T-helper 2 cell treated with Interferon-gamma antibody and Interleukin-4, amounts not matched to agents 5 μg/mL and 100 μg/mL, for 36 hours (primary cell): ENCODE data around the gene WASF2.
A peak's percentile ranks its signal among the peaks of the same experiment; 100 is the strongest.
"Not testable (repeated sequence)": the region's sequence is repeated elsewhere in the genome, so short reads cannot be mapped to it uniquely, and the experiment has no call there.

ENCODE experiments used
- DNase-seq: peaks from one replicate; pipeline ENCODE4 v3.0.0; 2021; ENCODE audit warnings: low spot score
- H3K27ac Mint-ChIP-seq: one replicate; pipeline ENCODE4 v1.8.0; 2021; ENCODE audit warnings: mild to moderate bottlenecking, mixed read lengths
- H3K27me3 Mint-ChIP-seq: one replicate; pipeline ENCODE4 v1.8.0; 2021; ENCODE audit warnings: low read depth, mixed read lengths
- H3K36me3 Mint-ChIP-seq: one replicate; pipeline ENCODE4 v1.8.0; 2021; ENCODE audit warnings: low read depth, mixed read lengths
- H3K4me1 Mint-ChIP-seq: one replicate; pipeline ENCODE4 v1.8.0; 2021; ENCODE audit warnings: low read depth, mixed read lengths
- H3K4me3 Mint-ChIP-seq: one replicate; pipeline ENCODE4 v1.8.0; 2022; ENCODE audit warnings: mild to moderate bottlenecking, moderate library complexity, mixed read lengths
- H3K9me3 Mint-ChIP-seq: one replicate; pipeline ENCODE4 v1.8.0; 2021; ENCODE audit warnings: mixed read lengths

WASF2 gene

GRCh38 chr1:27489973-27490741, at the start of gene WASF2:
WASF2 (minus strand) TSS chr1:27490167; CDS start chr1:27428890, 61,277 bp downstream.
- Mint-ChIP-seq H3K9me3 (no peaks in the 10 kb centered on the region), H3K36me3 (peaks cover 5% of the 10 kb centered on the region), H3K27ac (peak within 1 kb of the TSS; percentile 99), H3K4me1 (peaks cover 36% of the 10 kb centered on the region), H3K27me3 (no peaks in the 10 kb centered on the region), H3K4me3 (peak within 1 kb of the TSS; percentile 92)
- DNase-seq = peak; percentile 98

GRCh38 chr1:27538793-27539192, 48.8 kb upstream of the WASF2 start:
- Mint-ChIP-seq H3K27ac (no peak overlapping the region), H3K4me3 (no peak overlapping the region), H3K36me3 (peaks cover 8% of the 10 kb centered on the region), H3K27me3 (no peaks in the 10 kb centered on the region), H3K9me3 (no peaks in the 10 kb centered on the region), H3K4me1 (peaks cover 10% of the 10 kb centered on the region)
- DNase-seq = no peak

GRCh38 chr1:27538305-27538676, 48.3 kb upstream of the WASF2 start:
- H3K36me3 Mint-ChIP-seq = peaks cover 11% of the 10 kb centered on the region

GRCh38 chr1:27536767-27537166, 46.8 kb upstream of the WASF2 start:
- Mint-ChIP-seq H3K9me3 (no peaks in the 10 kb centered on the region), H3K4me1 (peaks cover 10% of the 10 kb centered on the region), H3K27me3 (no peaks in the 10 kb centered on the region), H3K4me3 (no peak overlapping the region), H3K27ac (no peak overlapping the region), H3K36me3 (peaks cover 12% of the 10 kb centered on the region)
- no peak for DNase-seq

More at GRCh38 chr1:27538305-27538676, 48.3 kb upstream of the WASF2 start:
- not testable (repeated sequence) for DNase-seq, H3K27me3 Mint-ChIP-seq, H3K27ac Mint-ChIP-seq, H3K4me3 Mint-ChIP-seq, H3K9me3 Mint-ChIP-seq, H3K4me1 Mint-ChIP-seq

- Mint-ChIP-seq H3K4me3 (no peak overlapping the region), H3K9me3 (no peaks in the 10 kb centered on the region), H3K27ac (no peak overlapping the region), H3K27me3 (no peaks in the 10 kb centered on the region), H3K36me3 (peaks cover 12% of the 10 kb centered on the region), H3K4me1 (peaks cover 10% of the 10 kb centered on the region)
- no peak for DNase-seq
Measured at GRCh38 chr1:27536010-27536757, 46.2 kb upstream of the WASF2 start.

- peaks cover 8% of the 10 kb centered on the region for H3K36me3 Mint-ChIP-seq
- H3K27me3 Mint-ChIP-seq = no peaks in the 10 kb centered on the region
- peaks cover 7% of the 10 kb centered on the region for H3K4me1 Mint-ChIP-seq
- no peak overlapping the region for H3K27ac Mint-ChIP-seq
- no peak for DNase-seq
- H3K4me3 Mint-ChIP-seq = no peak overlapping the region
- H3K9me3 Mint-ChIP-seq = no peaks in the 10 kb centered on the region
Measured at GRCh38 chr1:27535386-27535785, 45.4 kb upstream of the WASF2 start.

GRCh38 chr1:27531959-27532685, 42.2 kb upstream of the WASF2 start:
- no peaks in the 10 kb centered on the region for H3K9me3 Mint-ChIP-seq
- H3K27ac Mint-ChIP-seq = peak overlapping the region; percentile 52
- no peak overlapping the region for H3K4me3 Mint-ChIP-seq
- H3K4me1 Mint-ChIP-seq = peaks cover 13% of the 10 kb centered on the region
- DNase-seq = no peak
- H3K27me3 Mint-ChIP-seq = no peaks in the 10 kb centered on the region
- peaks cover 12% of the 10 kb centered on the region for H3K36me3 Mint-ChIP-seq

GRCh38 chr1:27530192-27530591, 40.2 kb upstream of the WASF2 start:
- peaks cover 20% of the 10 kb centered on the region for H3K36me3 Mint-ChIP-seq
- H3K4me3 Mint-ChIP-seq = no peak overlapping the region
- DNase-seq = no peak
- H3K4me1 Mint-ChIP-seq = peaks cover 28% of the 10 kb centered on the region
- no peaks in the 10 kb centered on the region for H3K9me3 Mint-ChIP-seq
- no peaks in the 10 kb centered on the region for H3K27me3 Mint-ChIP-seq
- H3K27ac Mint-ChIP-seq = no peak overlapping the region

GRCh38 chr1:27529704-27530018, 39.7 kb upstream of the WASF2 start:
- no peaks in the 10 kb centered on the region for H3K9me3 Mint-ChIP-seq
- no peak overlapping the region for H3K27ac Mint-ChIP-seq
- H3K4me1 Mint-ChIP-seq = peaks cover 31% of the 10 kb centered on the region
- peaks cover 20% of the 10 kb centered on the region for H3K36me3 Mint-ChIP-seq
- H3K4me3 Mint-ChIP-seq = no peak overlapping the region
- no peaks in the 10 kb centered on the region for H3K27me3 Mint-ChIP-seq
- DNase-seq = no peak

- Mint-ChIP-seq H3K9me3 (no peaks in the 10 kb centered on the region), H3K4me1 (peaks cover 36% of the 10 kb centered on the region), H3K27ac (peak overlapping the region; percentile 21), H3K36me3 (peaks cover 20% of the 10 kb centered on the region), H3K27me3 (no peaks in the 10 kb centered on the region), H3K4me3 (peak overlapping the region; percentile 38)
- DNase-seq = no peak
Measured at GRCh38 chr1:27528818-27529703, 39.1 kb upstream of the WASF2 start.

- H3K4me3 Mint-ChIP-seq = peak overlapping the region; percentile 38
- peaks cover 43% of the 10 kb centered on the region for H3K4me1 Mint-ChIP-seq
- peaks cover 14% of the 10 kb centered on the region for H3K36me3 Mint-ChIP-seq
- H3K27ac Mint-ChIP-seq = peak overlapping the region; percentile 21
- no peak for DNase-seq
- H3K9me3 Mint-ChIP-seq = no peaks in the 10 kb centered on the region
- no peaks in the 10 kb centered on the region for H3K27me3 Mint-ChIP-seq
Measured at GRCh38 chr1:27527890-27528817, 38.2 kb upstream of the WASF2 start.

GRCh38 chr1:27527223-27527889, 37.4 kb upstream of the WASF2 start:
- Mint-ChIP-seq H3K4me1 (peaks cover 50% of the 10 kb centered on the region), H3K27me3 (no peaks in the 10 kb centered on the region), H3K4me3 (peak overlapping the region; percentile 16), H3K36me3 (peaks cover 14% of the 10 kb centered on the region), H3K9me3 (no peaks in the 10 kb centered on the region), H3K27ac (no peak overlapping the region)
- no peak for DNase-seq
